Measurements from ENCODE around the gene CRIM1. TPM values are rescaled to one million over a fixed set of nuclear protein-coding genes. Genes with fewer than 3 reads are reported as not detected.
"Not testable (repeated sequence)": the region's sequence is repeated elsewhere in the genome, so short reads cannot be mapped to it uniquely, and the experiment has no call there.

The CRIM1 gene
- polyA plus RNA-seq, 3 donors = 9.5 to 50.2 (median 15.9) TPM

- WGBS, 3 donors = 81 to 94% (median 94%) methylated on average over 2 of the region's 2 CpGs
Measured at GRCh38 chr2:36351291-36351690, 4.3 kb upstream of the CRIM1 start.

DNA sequence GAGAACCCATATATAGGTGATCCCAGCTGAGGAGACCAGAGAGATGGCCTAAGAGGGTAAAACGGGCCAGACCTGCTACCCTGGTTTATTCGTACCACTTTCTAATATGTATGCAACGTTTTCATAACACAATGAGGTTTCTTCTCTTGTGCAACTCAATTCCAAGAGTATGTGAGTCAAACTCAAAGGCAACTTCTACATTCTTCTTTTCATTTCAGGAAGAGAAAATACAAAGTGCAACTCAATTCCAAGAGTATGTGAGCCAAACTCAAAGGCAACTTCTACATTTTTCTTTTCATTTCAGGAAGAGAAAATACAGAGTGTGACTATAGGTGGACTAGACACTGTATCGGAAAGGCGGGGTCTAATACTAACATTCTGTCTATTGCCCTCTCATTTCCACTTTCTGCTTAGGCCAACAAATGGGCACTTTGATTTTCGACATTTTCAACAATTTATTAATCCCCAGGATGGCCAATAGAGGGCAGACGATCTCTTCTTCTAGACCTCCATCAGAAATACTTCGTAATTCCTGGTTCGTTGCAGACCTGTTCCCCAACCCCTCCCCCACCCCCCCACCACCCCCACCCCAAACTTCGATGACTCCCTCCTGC lies 3.7 kb upstream of the CRIM1 start:
- H3K27ac ChIP-seq (ENCODE audit: low read depth, low read length) = no peak overlapping the region
- 21 to 22% (median 22%) methylated on average over 10 of the region's 10 CpGs for WGBS, 3 donors

More at GRCh38 chr2:36351291-36351690, 4.3 kb upstream of the CRIM1 start:
- no peak overlapping the region for H3K27ac ChIP-seq (ENCODE audit: low read depth, low read length)

- H3K27ac ChIP-seq (ENCODE audit: low read depth, low read length) = no peak overlapping the region
Measured at GRCh38 chr2:36352701-36353100, 2.9 kb upstream of the CRIM1 start.

DNA sequence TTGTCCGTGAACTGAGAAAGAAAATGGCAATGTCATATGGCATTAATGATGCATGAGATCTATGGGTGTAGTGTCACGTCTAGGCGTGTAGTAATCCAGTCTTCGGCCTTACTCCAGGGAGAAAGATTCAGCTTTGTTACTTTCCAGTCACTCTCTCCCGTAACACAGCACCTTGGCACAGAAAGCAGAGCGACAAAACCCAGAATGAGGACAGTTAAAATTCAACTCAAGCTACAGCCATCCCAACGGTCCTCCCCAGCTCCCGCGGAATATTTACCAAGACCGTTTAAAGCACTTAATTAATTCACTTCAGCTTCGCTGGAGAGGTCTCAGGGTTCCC lies 797 bp upstream of the CRIM1 start:
- H3K27ac ChIP-seq (ENCODE audit: low read depth, low read length) = no peak overlapping the region
- 26 to 37% (median 27%) methylated on average over 11 of the region's 11 CpGs for WGBS, 3 donors

More at GRCh38 chr2:36352701-36353100, 2.9 kb upstream of the CRIM1 start:
- WGBS, 3 donors = 76 to 78% (median 78%) methylated on average over 3 of the region's 3 CpGs

DNA sequence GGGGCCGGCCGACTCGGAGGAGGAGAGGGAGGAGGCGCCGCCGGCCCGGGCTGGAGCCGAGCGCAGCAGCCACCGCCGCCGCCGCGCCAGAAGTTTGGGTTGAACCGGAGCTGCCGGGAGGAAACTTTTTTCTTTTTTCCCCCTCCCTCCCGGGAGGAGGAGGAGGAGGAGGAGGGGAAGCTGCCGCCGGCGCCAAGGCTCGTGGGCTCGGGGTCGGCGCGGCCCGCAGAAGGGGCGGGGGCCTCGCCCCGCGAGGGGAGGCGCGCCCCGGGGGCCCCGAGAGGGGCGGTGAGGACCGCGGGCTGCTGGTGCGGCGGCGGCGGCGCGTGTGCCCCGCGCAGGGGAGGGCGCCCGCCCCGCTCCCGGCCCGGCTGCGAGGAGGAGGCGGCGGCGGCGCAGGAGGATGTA lies 316 bp downstream of the CRIM1 start:
- WGBS, 3 donors = 0 to 1% (median 0%) methylated on average over 9 to 52 of the region's 55 CpGs
- H3K27ac ChIP-seq (ENCODE audit: low read depth, low read length) = no peak overlapping the region

GRCh38 chr2:36356298-36356989 lies 866 bp downstream of the CRIM1 start:
- no peak overlapping the region for H3K27ac ChIP-seq (ENCODE audit: low read depth, low read length)
- WGBS, 3 donors = 0 to 1% (median 0%) methylated on average over 44 to 74 of the region's 74 CpGs

DNA sequence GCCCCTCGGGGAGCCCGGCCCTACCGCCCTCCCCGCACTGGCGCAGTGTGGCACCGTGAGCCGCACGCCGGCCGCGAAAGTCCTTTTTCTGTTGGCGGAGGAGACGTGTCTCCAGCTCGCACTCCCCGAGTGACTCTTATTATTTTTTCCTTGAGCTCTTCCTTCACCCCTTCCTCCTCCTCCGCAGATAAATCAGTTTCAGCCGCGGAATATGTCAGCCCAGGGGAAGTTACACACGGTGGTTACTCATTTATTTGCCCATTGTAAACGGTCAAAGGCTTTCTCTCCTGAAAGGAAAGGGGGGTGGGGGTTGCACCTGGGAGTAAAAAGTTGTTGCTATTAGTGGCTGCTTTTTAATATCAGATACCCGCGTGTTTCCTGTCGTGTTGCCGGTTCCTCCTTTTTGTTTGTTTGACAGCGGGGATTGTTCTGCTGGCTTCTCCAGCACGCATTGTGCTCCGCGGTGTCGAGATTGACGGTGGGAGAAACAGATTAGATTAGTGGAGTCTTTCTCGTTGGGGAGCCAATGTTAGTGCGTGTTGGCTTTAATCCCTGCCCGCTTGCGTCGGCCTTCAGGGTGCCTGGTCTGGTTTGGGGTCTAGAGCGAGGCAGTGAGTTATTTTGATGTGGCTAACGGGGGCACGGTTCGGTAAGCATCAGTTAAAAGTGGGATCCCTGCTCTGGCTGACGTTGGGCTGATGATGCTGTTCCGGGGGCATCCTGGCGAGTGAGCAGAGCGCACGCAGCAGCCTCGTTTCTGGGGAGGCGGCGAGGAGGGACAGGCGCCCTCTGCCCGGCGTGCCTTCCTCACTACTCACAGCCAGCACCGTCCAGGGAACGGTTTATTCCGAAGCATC lies 1.6 kb downstream of the CRIM1 start:
- no peak overlapping the region for H3K27ac ChIP-seq (ENCODE audit: low read depth, low read length)
- WGBS, 3 donors = 0 to 1% (median 1%) methylated on average over 49 to 53 of the region's 53 CpGs

GRCh38 chr2:36357847-36358659 lies 2.5 kb downstream of the CRIM1 start:
- no peak overlapping the region for H3K27ac ChIP-seq (ENCODE audit: low read depth, low read length)
- WGBS, 3 donors = 14 to 28% (median 15%) methylated on average over 9 of the region's 9 CpGs

- 24 to 39% (median 36%) methylated on average over 5 of the region's 5 CpGs for WGBS, 3 donors
- no peak overlapping the region for H3K27ac ChIP-seq (ENCODE audit: low read depth, low read length)
Measured at GRCh38 chr2:36359067-36359466, 3.5 kb downstream of the CRIM1 start.

GRCh38 chr2:36360063-36360462 lies 4.5 kb downstream of the CRIM1 start:
- H3K27ac ChIP-seq (ENCODE audit: low read depth, low read length) = no peak overlapping the region
- WGBS, 3 donors = 73 to 79% (median 77%) methylated on average over 4 of the region's 4 CpGs

GRCh38 chr2:36360834-36361233 lies 5.3 kb downstream of the CRIM1 start:
- WGBS, 3 donors = 40 to 53% (median 51%) methylated on average over 1 of the region's 1 CpG
- H3K27ac ChIP-seq (ENCODE audit: low read depth, low read length) = no peak overlapping the region

GRCh38 chr2:36361396-36361795 lies 5.8 kb downstream of the CRIM1 start:
- H3K27ac ChIP-seq (ENCODE audit: low read depth, low read length) = no peak overlapping the region
- 72 to 83% (median 74%) methylated on average over 3 of the region's 3 CpGs for WGBS, 3 donors

DNA sequence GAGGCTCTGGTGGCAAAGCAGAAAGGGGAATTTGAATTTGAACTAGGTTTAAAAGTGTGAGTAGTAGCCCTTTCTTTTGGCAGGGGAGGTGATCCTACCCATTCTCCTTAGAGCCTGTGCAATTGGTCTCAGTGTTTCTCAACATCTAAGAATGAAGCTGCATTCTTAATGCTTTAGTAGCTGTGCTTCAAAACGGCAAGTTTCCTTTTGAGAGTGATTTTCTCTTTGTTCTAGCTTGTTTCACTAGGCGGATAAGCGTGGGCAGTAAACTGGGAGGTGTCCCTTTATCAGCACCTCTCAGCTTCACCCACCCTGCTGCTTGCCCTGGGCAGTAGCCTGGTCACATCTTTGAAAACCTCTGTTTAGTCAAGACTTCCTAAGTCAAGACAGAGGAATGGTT lies 6.7 kb downstream of the CRIM1 start:
- H3K27ac ChIP-seq (ENCODE audit: low read depth, low read length) = no peak overlapping the region
- 57 to 72% (median 68%) methylated on average over 3 of the region's 3 CpGs for WGBS, 3 donors

- H3K27ac ChIP-seq (ENCODE audit: low read depth, low read length) = not testable (repeated sequence)
- WGBS, 3 donors = 96 to 100% (median 97%) methylated on average over 2 of the region's 2 CpGs
Measured at GRCh38 chr2:36363085-36363484, 7.5 kb downstream of the CRIM1 start.

GRCh38 chr2:36366491-36367120 lies 11.0 kb downstream of the CRIM1 start:
- WGBS, 3 donors = 62 to 79% (median 78%) methylated on average over 3 of the region's 3 CpGs
- H3K27ac ChIP-seq (ENCODE audit: low read depth, low read length) = no peak overlapping the region

DNA sequence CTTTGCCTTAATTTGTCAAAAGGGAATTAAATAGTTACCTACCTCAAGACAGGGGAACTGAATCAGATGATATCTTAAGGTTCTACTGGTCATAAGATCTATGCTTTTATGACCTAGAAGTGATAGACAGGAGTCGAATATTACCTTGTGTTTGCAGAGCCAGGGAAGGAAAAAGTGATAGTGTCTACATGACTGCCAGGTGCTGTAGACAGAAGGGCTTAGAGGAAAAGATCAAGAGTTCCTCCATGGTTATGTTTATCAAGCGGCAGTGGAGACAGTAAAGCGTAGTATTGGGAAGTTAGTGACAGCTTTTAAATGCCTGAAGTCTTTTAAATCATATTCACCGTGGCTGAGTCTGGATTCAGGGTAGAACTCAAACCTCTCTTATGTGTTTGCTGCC lies 11.9 kb downstream of the CRIM1 start:
- no peak overlapping the region for H3K27ac ChIP-seq (ENCODE audit: low read depth, low read length)

DNA sequence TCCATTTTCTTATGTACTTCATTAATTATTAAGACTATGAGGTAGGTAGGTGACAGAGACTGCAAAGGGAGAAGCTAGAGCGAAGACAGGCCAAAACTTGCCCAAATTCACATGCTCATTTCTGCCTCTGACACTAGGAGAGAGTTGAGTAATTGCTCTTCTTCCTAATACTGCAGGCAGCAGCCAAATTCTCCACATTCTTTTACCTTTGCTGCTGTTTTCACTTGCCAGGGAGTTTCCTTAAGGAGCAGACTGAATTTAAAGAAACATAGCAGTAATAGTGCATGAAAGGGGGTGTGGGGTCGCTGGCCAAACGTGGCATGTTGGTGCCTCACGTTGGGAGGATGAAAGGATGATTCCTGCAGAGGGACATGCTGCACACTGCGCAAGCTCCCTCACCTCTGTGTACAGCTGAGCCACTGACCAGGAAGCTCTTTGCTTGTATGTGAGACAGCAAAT lies 12.3 kb downstream of the CRIM1 start:
- WGBS, 3 donors = 46 to 66% (median 59%) methylated on average over 5 of the region's 5 CpGs
- no peak overlapping the region for H3K27ac ChIP-seq (ENCODE audit: low read depth, low read length)

More for the DNA sequence above, 11.9 kb downstream of the CRIM1 start:
- 55 to 61% (median 58%) methylated on average over 4 of the region's 4 CpGs for WGBS, 3 donors

DNA sequence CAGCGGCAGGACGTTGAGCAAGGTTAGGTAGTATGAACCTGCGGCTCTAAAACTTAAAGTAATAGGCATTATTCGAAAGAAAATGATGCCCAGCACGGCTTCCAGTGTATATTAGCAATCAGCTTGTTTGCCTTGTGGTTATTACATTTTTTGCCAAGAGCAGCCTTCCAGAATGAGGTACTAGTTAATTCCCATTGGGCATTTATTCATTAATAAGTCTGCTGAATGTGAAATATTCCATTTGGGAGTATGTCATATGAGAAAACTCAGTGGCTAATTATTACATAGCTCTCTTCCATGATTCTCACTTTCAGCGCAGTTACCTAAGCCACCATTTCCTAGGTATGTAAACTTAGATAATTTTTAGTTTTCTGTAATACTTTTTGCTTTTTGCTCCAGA lies 12.9 kb downstream of the CRIM1 start:
- no peak overlapping the region for H3K27ac ChIP-seq (ENCODE audit: low read depth, low read length)
- 51 to 66% (median 60%) methylated on average over 6 of the region's 6 CpGs for WGBS, 3 donors
